Activated naive CD8-positive, alpha-beta T cell treated with anti-CD3 and anti-CD28 coated beads, Interleukin-2, amount 50 U/mL, for 16 hours (primary cell): Measurements from ENCODE around the gene MGME1.

Source experiments
- DNase-seq: peaks from one replicate; pipeline ENCODE4 v3.0.0-alpha.2; 2020; ENCODE audit warnings: low read depth, low spot score

The MGME1 gene

DNA sequence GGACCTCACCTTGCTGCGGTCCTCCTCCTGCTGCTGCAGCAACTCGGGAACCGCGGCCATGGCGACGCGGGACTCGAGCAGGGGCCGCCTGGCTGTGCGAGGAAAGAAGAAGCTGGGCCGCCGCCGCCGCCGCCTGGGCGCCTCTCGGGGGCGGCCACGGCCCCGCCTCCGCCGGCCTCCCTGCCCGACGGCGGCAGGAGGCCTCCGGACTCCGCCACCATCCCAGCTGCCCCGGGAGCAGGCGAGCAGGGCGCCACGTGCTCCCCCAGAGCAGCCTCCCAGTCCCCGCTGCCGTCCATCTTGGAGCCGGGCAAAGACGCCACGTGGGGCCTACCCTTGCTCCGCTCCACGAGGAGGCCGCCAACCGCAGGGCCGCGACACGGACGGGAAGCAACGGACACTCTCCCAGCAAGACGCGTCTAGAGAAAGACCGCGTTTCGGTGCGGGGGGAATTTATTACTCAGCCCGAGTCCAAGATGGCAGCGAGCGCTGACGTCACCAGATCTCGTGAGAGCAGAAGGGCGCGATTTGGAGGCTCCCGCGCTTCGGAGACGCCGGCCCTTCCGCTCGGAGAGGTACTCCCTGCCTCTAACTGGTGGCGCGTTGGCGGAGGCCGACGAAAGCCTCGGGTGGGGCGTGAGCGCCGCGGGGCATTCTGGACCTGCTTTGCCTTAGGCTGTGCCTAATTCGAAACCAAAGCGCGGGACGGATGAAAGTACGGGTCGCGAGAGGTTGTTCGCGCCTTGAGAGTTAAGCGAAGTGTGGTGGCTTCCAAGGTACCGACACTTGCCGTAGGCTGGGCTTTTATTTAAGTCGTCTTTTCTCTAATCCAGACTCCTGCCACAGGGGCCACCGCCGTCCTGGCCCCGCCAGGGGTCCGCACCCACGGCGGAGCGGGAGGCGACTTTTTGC, at the start of gene MGME1, which contains the start of gene SNX5:
TSS of gene MGME1 (plus strand) at position 653 of the 912 bp plus-strand sequence. CDS start 842 bp downstream, outside the sequence.
TSS of gene SNX5 (minus strand) at position 429 of the 912 bp plus-strand sequence. CDS start at position 60, 369 bp downstream.
- DNase-seq: peak; percentile 99

GRCh38 chr20:17919149-17919548, 49.7 kb upstream of the MGME1 start:
- DNase-seq: no peak

GRCh38 chr20:17921774-17922173, 47.0 kb upstream of the MGME1 start:
- no peak for DNase-seq

- DNase-seq: no peak
Measured at GRCh38 chr20:17925141-17925939, 43.5 kb upstream of the MGME1 start.

DNA sequence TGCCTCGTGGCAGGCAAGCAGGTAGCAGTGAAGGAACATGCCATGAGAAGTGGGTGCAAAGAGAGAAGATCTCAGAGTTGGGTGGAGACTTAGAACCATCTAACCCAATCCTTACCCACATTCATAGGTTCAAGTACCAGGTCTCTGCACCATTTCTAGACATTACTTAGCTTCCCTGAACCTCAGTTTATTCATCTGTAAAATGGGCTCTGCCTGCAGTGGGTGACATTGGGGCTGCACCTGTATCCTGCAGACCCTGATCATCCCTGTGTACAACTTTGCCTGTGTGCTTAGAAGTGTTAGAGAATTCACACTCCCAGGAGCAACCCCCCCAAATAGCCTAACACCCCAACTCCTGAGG, 42.9 kb upstream of the MGME1 start:
- DNase-seq: no peak

DNA sequence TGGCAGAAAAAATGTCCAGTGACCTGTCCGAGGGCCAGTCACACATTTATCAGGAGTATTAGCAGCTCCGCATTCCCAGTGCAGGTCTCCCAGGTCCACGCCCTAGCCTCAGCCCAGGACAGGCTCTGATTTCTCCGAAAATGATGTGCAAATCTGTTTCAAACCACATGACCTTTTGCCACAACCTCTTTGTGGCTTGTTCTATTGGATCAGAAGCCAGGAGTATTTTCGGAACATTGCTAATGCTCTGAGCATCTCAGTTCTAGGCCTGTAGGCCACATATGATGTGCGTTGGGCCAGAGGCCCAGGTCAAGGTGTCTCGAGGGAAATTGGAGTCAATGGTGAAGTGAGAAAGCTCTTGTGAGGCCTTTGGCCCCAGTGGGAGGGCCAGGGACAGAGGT, 40.6 kb upstream of the MGME1 start:
- DNase-seq: no peak

DNA sequence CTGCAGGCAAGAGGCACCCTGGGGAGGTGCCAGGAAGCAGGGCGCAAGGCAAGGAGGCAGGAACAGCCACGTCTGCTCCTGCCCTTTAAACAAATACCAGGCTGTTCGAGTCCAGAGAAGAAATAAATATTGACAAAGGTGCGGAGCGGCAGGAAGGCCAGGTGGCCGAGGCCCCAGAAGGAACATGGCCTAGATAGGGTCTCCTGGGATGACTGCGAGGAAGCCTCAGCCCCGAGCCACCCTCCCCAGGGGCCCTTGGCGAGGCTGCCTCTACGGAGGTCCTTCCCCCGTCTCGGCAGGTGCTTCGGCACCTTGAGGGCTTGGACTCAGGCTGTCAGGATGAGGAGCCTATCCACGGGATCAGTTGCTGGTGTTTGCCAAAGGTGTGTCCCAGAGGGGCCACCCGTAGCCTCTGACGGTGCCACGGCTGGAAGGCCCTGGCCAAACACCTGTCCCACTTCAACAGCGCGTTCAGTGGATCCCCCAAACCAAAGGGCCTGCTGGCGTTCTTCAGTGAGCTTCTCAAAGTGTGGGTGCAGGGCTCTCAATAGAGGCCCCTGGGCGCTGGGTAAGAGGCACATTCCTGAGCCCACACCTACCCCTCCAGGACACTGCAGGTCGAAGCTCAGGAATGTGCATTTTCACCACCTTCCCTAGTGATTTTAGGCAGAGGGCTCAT, 40.0 kb upstream of the MGME1 start:
- no peak for DNase-seq

DNA sequence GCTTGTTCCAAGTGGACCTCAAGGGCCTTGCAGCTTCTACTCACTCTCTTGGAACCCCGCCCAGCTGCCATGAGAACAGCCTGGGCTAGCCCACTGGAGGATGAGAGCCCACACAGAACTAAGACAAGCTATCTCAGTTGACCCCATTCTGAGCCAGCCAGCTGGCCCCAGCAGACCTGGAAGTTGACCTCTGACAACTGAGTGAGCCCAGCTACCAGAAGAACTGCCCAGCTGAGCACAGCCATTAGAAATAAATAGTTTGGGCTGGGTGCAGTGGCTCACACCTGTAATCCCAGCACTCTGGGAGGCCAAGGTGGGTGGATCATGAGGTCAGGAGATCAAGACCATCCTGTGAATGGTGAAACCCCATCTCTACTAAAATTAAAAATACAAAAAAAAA, 37.3 kb upstream of the MGME1 start:
- DNase-seq: no peak

- no peak for DNase-seq
Measured at GRCh38 chr20:17932396-17932795, 36.4 kb upstream of the MGME1 start.

GRCh38 chr20:17933121-17933520, 35.7 kb upstream of the MGME1 start:
- DNase-seq: no peak

GRCh38 chr20:17933711-17934110, 35.1 kb upstream of the MGME1 start:
- no peak for DNase-seq

DNA sequence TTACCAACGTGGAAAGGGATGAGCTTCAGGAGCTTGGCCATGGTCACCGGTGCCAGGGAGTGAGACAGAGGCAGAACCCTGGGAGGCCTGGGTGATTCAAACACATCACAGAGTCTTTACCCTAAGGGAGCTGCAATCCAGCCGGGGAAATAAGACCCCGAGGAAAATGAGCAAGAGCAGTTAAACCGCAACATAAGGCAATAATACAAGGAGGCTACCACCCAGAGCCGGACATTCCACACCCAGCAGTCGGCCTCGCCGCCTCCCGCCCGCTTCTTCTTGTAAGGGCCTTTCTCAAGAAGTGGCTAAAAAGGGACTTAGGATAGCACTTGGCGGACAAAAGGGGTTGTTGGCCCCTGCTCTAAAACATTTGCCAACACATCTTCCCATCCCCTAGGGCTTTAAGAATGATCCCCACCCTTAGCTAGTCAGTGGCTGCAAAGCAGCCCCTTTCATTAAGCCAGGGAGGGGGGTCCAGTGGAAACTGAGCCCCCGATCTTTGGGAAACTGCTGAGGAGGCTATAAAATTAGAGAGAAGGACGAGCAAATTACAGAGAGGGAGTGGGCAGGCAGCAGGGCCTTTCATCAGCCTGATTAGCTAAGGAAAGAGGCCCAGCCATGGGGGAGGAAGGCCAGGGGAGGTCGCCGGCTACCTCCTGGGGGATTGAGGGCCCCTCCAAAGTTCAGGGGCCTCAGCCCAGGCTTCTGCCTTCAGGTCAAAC, 34.5 kb upstream of the MGME1 start:
- DNase-seq: no peak

DNA sequence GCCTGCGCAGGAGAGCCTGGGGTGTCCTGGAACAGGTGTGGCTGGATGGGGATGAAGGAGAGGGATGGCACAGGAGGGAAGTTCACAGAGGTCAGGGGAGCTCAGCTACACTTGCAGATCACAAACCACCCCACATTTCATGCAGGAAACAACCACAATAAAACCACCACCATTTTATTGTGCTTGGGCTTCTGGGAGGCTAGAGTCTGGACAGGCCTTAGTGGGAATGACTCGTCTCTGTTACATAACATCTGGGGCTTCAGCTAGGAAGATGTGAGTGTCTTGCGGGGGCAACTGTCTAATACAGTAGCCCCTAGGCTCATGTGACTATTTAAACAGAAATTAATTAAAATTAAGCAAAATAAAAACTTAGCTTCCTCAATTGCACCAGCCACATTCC, 33.6 kb upstream of the MGME1 start:
- no peak for DNase-seq

DNA sequence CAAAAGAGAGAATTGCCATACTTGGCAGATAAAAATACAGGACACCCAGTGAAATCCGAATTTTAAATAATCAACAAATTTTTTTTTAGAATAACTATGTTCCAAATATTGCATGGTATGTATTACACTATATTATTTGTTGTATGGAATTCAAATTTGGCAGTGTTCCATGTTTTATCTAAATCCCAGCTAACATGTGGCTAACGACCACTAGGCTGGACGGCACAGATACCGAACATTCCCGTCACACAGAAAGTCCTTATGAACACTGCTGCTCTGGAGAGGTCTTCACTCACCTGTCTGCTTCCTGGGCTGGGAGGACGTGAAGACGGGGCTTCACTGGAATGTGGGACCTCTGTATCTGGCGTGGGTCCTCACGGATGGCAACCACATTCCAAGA, 33.1 kb upstream of the MGME1 start:
- no peak for DNase-seq

DNA sequence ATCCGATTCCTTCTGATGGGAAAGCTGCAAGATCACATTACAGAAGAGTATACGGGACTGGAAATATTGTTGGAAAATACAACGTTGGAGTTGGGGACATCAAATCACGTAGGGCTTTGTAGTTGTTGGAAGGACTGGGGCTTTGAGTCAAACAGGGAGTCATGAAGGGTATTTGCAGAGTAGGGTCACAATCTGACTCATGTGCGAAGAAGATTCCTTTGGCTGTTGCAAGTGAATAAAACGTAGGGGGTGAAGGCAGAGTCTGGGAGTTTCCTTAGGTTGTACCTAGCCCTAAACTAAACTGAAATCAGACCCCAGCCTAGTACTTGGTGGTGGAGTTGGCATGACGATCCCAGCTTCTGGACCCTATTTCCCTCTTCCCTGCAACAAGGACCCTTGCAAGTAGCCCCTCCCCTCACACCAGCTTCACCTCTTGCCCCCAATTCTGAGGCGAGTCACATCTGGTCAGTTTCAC, 32.5 kb upstream of the MGME1 start:
- no peak for DNase-seq

- DNase-seq: no peak
Measured at GRCh38 chr20:17936761-17937732, 31.8 kb upstream of the MGME1 start.

- peak; percentile 11 for DNase-seq
Measured at GRCh38 chr20:17938871-17939619, 29.8 kb upstream of the MGME1 start.

DNA sequence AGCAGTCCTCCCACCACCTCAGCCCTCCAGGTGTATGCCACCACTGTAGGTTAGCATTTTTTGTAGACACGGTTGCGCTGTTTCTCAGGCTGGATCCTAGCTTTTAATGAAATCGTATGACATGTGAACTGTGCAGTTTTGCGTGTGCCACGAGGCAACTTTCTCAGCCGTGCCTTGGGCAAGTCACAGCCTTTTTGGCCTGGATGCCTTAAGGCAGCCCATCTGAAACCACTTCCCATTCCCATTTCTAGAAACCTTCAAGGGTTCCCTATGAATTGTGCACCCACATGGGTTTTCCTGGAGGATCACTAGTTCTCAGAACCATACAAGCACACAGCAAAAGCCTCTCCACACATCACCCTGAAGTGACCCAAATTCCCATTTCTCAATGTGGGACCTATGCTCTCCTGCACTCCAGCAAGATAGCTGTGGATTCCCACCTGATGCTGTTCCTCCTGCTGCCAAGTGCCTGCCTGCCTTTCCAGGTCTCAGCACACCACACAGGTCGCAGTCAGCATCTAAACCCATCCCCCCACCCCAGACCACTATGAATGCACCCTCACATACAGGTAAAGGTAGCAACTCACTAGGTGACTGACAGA, 29.1 kb upstream of the MGME1 start:
- no peak for DNase-seq
